HepG2 (cell line): ENCODE results near the gene WDR35. TPM values are rescaled to one million over a fixed set of nuclear protein-coding genes. Genes with fewer than 3 reads are reported as not detected.

ENCODE experiments used
- ATAC-seq: fragments of 200-7000 bp; cut with Tn5 transposase; 3 replicates; pipeline ENCODE4 v1.9.1; 2020; ENCODE audit warnings: mild to moderate bottlenecking, moderate library complexity
- BruUV-seq: library from RNA; stranded (reverse); fragments of 400-500 nt; replicated peaks from 2 replicates; lab custom pipeline; 2021; lab: Mats Ljungman, UMichigan
- CTCF ChIA-PET: fragments of 300-600 bp; formaldehyde crosslinking; extraction: SDS; loops from one replicate; lab custom pipeline; 2021; ENCODE audit warnings: low total read pairs, inconsistent platforms, low intra/inter-chr PET ratio; lab: Yijun Ruan, JAX
- POLR2A ChIA-PET: fragments of 350-600 bp; sonication (Branson Sonifier 250); formaldehyde crosslinking; loops from one replicate; lab custom pipeline; 2020; ENCODE audit warnings: antibody characterized with exemption, inconsistent platforms; lab: Yijun Ruan, JAX
- DNase-seq: peaks from one replicate; pipeline ENCODE4 v3.0.0-alpha.2; 2015; ENCODE audit warnings: low spot score
- FAIRE-seq: peaks from 3 replicates; lab custom pipeline; 2011; peaks lifted over from hg19 to GRCh38; lab: Jason Lieb, UNC
- H2AFZ ChIP-seq: one replicate; pipeline ENCODE4 v1.6.1; 2011; ENCODE audit warnings: low read length, inconsistent platforms
- H3K27ac ChIP-seq: fragments of 300-600 bp; 3 replicates; pipeline ENCODE4 v1.8.0; 2011; ENCODE audit warnings: mixed run types, mild to moderate bottlenecking, mixed read lengths, low read length, inconsistent platforms; ENCODE audit not compliant: insufficient read depth; ENCODE audit errors: extremely low read length
- H3K27me3 ChIP-seq, 2 experiments: fragments of 200-600 bp in 1 of 2; 2 replicates in 1 of 2; 3 replicates in 1 of 2; pipeline versions ENCODE4 v1.6.0 to v1.8.0; 2011; ENCODE audit warnings: low read length in 2 of 2, mild to moderate bottlenecking in 2 of 2, moderate library complexity in 2 of 2, inconsistent platforms in 1 of 2; ENCODE audit not compliant: insufficient read depth in 2 of 2, control insufficient read depth in 1 of 2
- H3K36me3 ChIP-seq, 2 experiments: fragments of 200-600 bp in 1 of 2; replicated peaks in 1 of 2; 2 replicates in 1 of 2; 3 replicates in 1 of 2; pipeline versions ENCODE4 v1.5.1 to v1.8.0; 2011; ENCODE audit warnings: low read length in 2 of 2, inconsistent platforms in 1 of 2; ENCODE audit not compliant: insufficient read depth in 2 of 2, control insufficient read depth in 1 of 2
- H3K4me1 ChIP-seq: 2 replicates; pipeline ENCODE4 v1.5.1; 2012; ENCODE audit warnings: low read length, inconsistent platforms; ENCODE audit not compliant: insufficient read depth
- H3K4me2 ChIP-seq: 2 replicates; pipeline ENCODE4 v1.6.0; 2011; ENCODE audit warnings: low read depth, low read length, inconsistent platforms
- H3K4me3 ChIP-seq, 3 experiments: fragments of 200-600 bp in 1 of 3; sonication (generic), shearing (Covaris generic) in 1 of 3; replicated peaks in 1 of 3; 2 replicates each; pipeline ENCODE4 v1.5.1; 2011 to 2016; ENCODE audit warnings: low read length in 3 of 3, inconsistent platforms in 2 of 3, low read depth in 2 of 3, mild to moderate bottlenecking in 2 of 3, control low read depth in 1 of 3, mixed read lengths in 1 of 3; ENCODE audit not compliant: insufficient read depth in 1 of 3
- H3K79me2 ChIP-seq: one replicate; pipeline ENCODE4 v1.6.1; 2011; ENCODE audit warnings: low read length, inconsistent platforms; ENCODE audit not compliant: insufficient read depth
- H3K9ac ChIP-seq: 2 replicates; pipeline ENCODE4 v1.6.0; 2011; ENCODE audit warnings: mild to moderate bottlenecking, low read depth, low read length, inconsistent platforms; ENCODE audit not compliant: insufficient read depth
- H3K9me3 ChIP-seq: 2 replicates; pipeline ENCODE4 v1.5.1; 2012; ENCODE audit warnings: mild to moderate bottlenecking, low read length
- H4K20me1 ChIP-seq: 2 replicates; pipeline ENCODE4 v1.6.0; 2011; ENCODE audit warnings: inconsistent platforms, mild to moderate bottlenecking, low read length, moderate library complexity; ENCODE audit not compliant: insufficient read depth
- CHD2 ChIP-seq: IDR thresholded peaks from 2 replicates; pipeline ENCODE4 v1.6.1; 2011; ENCODE audit warnings: low read depth, low read length, improper control_type of control experiment
- DPF2 ChIP-seq: sonication (generic); formaldehyde crosslinking; IDR thresholded peaks from 2 replicates; pipeline ENCODE4 v1.4.0; 2020; ENCODE audit warnings: mild to moderate bottlenecking, low read depth, missing genetic modification reagents, borderline replicate concordance
- ERF ChIP-seq: IDR thresholded peaks from 2 replicates; pipeline ENCODE4 v1.6.1; 2018; ENCODE audit warnings: missing biosample characterization, missing genetic modification reagents
- HNF1B ChIP-seq: sonication (generic); formaldehyde crosslinking; IDR thresholded peaks from 2 replicates; pipeline ENCODE4 v1.5.1; 2020; ENCODE audit warnings: mild to moderate bottlenecking, moderate library complexity, missing genetic modification reagents
- HOMEZ ChIP-seq: IDR thresholded peaks from 2 replicates; pipeline ENCODE4 v1.6.1; 2016; ENCODE audit warnings: low read depth
- POLR2G ChIP-seq: fragments of 200-400 bp; formaldehyde crosslinking; IDR thresholded peaks from 2 replicates; pipeline ENCODE4 v1.6.1; 2018; ENCODE audit warnings: mild to moderate bottlenecking, low read depth, low read length, moderate library complexity
- PPARG ChIP-seq: conservative IDR thresholded peaks from 2 replicates; pipeline ENCODE4 v1.6.1; 2016; ENCODE audit warnings: missing biosample characterization, missing genetic modification reagents
- RXRA ChIP-seq: sonication (generic); formaldehyde crosslinking; IDR thresholded peaks from 2 replicates; pipeline ENCODE4 v1.5.1; 2020; ENCODE audit warnings: missing genetic modification reagents
- ZNF12 ChIP-seq: sonication (generic); formaldehyde crosslinking; IDR thresholded peaks from 2 replicates; pipeline ENCODE4 v1.5.0; 2020; ENCODE audit warnings: missing genetic modification reagents
- ZNF878 ChIP-seq: sonication (generic); formaldehyde crosslinking; IDR thresholded peaks from 2 replicates; pipeline ENCODE4 v1.8.1; 2023; ENCODE audit warnings: mild to moderate bottlenecking, missing genetic modification reagents, moderate library complexity
- ZZZ3 ChIP-seq: sonication (generic); formaldehyde crosslinking; IDR thresholded peaks from 2 replicates; pipeline ENCODE4 v1.4.0; 2020; ENCODE audit warnings: missing genetic modification reagents, mild to moderate bottlenecking, borderline replicate concordance
- WGBS: methylation state at CpG from one replicate; pipeline ENCODE4 v1.1.6; 2017; ENCODE audit warnings: low lambda C conversion rate; 5-methylcytosine and 5-hydroxymethylcytosine counted together
- in situ Hi-C: cut with HindIII; loops from 2 replicates; pipeline ENCODE4 v1.10.0; 2017; ENCODE audit warnings: low pct_unique_long_range_greater_than_20kb; ENCODE audit not compliant: extremely low pct_ligation_motif_present
- intact Hi-C: fragments of 100-400 bp; cut with micrococcal nuclease; formaldehyde crosslinking; loops from one replicate; pipeline ENCODE4 v1.10.0; 2022; ENCODE audit not compliant: unreplicated experiment
- polyA plus RNA-seq, 8 experiments: library from polyadenylated mRNA; depleted of rRNA in 3 of 8; stranded (reverse) in 7 of 8; unstranded in 1 of 8; fragments of >200 nt; fragmentation: Illumina TruSeq in 4 of 8; extraction: Trizol in 4 of 8; gene quantifications; 2 replicates each; pipeline versions ENCODE4 v1.2.1 to v1.2.3, GENCODE V29; 2011 to 2016; ENCODE audit warnings: low read depth in 4 of 8, missing spikeins in 1 of 8, mixed read lengths in 1 of 8; ENCODE audit not compliant: insufficient read depth in 1 of 8
- total RNA-seq, 5 experiments: library from RNA; depleted of rRNA; stranded (reverse); fragments of >200 nt; fragmentation: Illumina TruSeq; extraction: Trizol; gene quantifications; 2 replicates each; pipeline ENCODE4 v1.2.3, GENCODE V29; 2016; ENCODE audit warnings: low read depth in 1 of 5
- TF ChIP-seq, protein P1 (sequence below): sonication (generic); formaldehyde crosslinking; IDR thresholded peaks from 2 replicates; pipeline ENCODE4 v1.4.0; 2020; ENCODE audit warnings: missing genetic modification reagents, borderline replicate concordance

Gene WDR35
- total and polyA plus RNA-seq, 2 of the 13 experiments (the other 11 are each of a cell fraction or from before 2014, with no cell fraction given) = 11.1 to 19.6 TPM

GRCh38 chr2:20027705-20028434, 38.0 kb upstream of the WDR35 start:
- BruUV-seq = no TSS peak
- intact Hi-C loops = no loop called here
- ATAC-seq = peak; percentile 41
- Histone ChIP-seq H3K9ac (no peak overlapping the region), H3K4me1 (peaks cover 21% of the 10 kb centered on the region), H4K20me1 (no peaks in the 10 kb centered on the region), H3K79me2 (no peaks in the 10 kb centered on the region), H3K4me2 (peak overlapping the region; percentile 33), H3K9me3 (no peaks in the 10 kb centered on the region), H3K27ac (peak overlapping the region; percentile 53), H3K4me3 (peak overlapping the region in 1 of 3 experiments; percentile 0; a peak in 1 of 6 replicates), H2AFZ (no peak overlapping the region), H3K27me3 (no peaks in the 10 kb centered on the region), H3K36me3 (peaks cover 6 to 28% of the 10 kb centered on the region in 2 experiments)
- no peak for DNase-seq
- no peak for TF ChIP-seq ZZZ3
- TF ChIP-seq POLR2G = 0 out of 2 replicates have a peak, but pooled peaks have one; percentile 4
- POLR2A ChIA-PET = interaction anchor here (1.6 to 5.6 kb wide), 5 partner anchors 12 to 38 kb away, joined by 4 to 42 read pairs (median 7); partner anchors contain the start of genes LAPTM4A, MATN3 and WDR35
- FAIRE-seq = no peak
- in situ Hi-C loops = no loop called here
- CTCF ChIA-PET = interaction anchor here (1.3 kb wide), 1 partner anchor 12 kb away, joined by 3 read pairs; no protein-coding TSS in a partner anchor
- 68% methylated on average over 3 of the region's 3 CpGs for WGBS

- no peaks in the 10 kb centered on the region for H3K9me3 ChIP-seq
- no peaks in the 10 kb centered on the region for H3K79me2 ChIP-seq
- no TSS peak for BruUV-seq
- peak overlapping the region; percentile 33 for H3K4me2 ChIP-seq
- no peak overlapping the region for H3K9ac ChIP-seq
- peak overlapping the region; percentile 53 for H3K27ac ChIP-seq
- ChIA-PET CTCF (interaction anchor here (1.3 kb wide), 1 partner anchor 12 kb away, joined by 3 read pairs; no protein-coding TSS in a partner anchor), POLR2A (interaction anchor here (1.6 to 5.6 kb wide), 5 partner anchors 12 to 37 kb away, joined by 4 to 42 read pairs (median 7); partner anchors contain the start of genes LAPTM4A, MATN3 and WDR35)
- H4K20me1 ChIP-seq = no peaks in the 10 kb centered on the region
- FAIRE-seq = peak; percentile 51
- in situ Hi-C loops = no loop called here
- no peak overlapping the region for H2AFZ ChIP-seq
- peak; percentile 90 for DNase-seq
- H3K36me3 ChIP-seq = peaks cover 4 to 22% of the 10 kb centered on the region in 2 experiments; a peak in 4 of 5 replicates
- intact Hi-C loops = no loop called here
- H3K4me3 ChIP-seq = peak overlapping the region in 1 of 3 experiments; percentile 0; a peak in 1 of 6 replicates
- WGBS = 18% methylated on average over 4 of the region's 4 CpGs
- ATAC-seq = peak; percentile 94
- no peaks in the 10 kb centered on the region for H3K27me3 ChIP-seq
- H3K4me1 ChIP-seq = peaks cover 21% of the 10 kb centered on the region
- TF ChIP-seq HOMEZ (0 out of 2 replicates have a peak, but pooled peaks have one; percentile 57), DPF2 (0 out of 2 replicates have a peak, but pooled peaks have one; percentile 41), CHD2 (no peak), HNF1B (CRISPR knock-in tag) (no peak), PPARG (peak; percentile 55), ERF (CRISPR knock-in tag) (peak; percentile 58; the same call in 1 of the 2 replicates), ZNF878 (CRISPR knock-in tag) (peak; percentile 92), RXRA (CRISPR knock-in tag) (peak; percentile 77; the same call in 1 of the 2 replicates), ZNF12 (peak; percentile 81; the same call in 1 of the 2 replicates)
- TF ChIP-seq, protein P1, sequence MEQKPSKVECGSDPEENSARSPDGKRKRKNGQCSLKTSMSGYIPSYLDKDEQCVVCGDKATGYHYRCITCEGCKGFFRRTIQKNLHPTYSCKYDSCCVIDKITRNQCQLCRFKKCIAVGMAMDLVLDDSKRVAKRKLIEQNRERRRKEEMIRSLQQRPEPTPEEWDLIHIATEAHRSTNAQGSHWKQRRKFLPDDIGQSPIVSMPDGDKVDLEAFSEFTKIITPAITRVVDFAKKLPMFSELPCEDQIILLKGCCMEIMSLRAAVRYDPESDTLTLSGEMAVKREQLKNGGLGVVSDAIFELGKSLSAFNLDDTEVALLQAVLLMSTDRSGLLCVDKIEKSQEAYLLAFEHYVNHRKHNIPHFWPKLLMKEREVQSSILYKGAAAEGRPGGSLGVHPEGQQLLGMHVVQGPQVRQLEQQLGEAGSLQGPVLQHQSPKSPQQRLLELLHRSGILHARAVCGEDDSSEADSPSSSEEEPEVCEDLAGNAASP (CRISPR knock-in tag) = peak; percentile 99
Measured at GRCh38 chr2:20027260-20027677, 37.4 kb upstream of the WDR35 start.
